Choroid plexus epithelial cell (primary cell): ENCODE measurements around the gene RSPO4.
A peak's percentile ranks its signal among the peaks of the same experiment; 100 is the strongest.

Experiments used
- DNase-seq: peaks from one replicate; pipeline ENCODE4 v3.0.0-alpha.2; 2010; ENCODE audit warnings: low read depth
- H3K4me3 ChIP-seq: 2 replicates; pipeline ENCODE4 v1.5.1; 2011; ENCODE audit warnings: low read depth, mild to moderate bottlenecking, control low read depth, low read length, moderate library complexity
- TF ChIP-seq, protein P1 (sequence below): conservative IDR thresholded peaks from 2 replicates; pipeline ENCODE4 v1.5.1; 2011; ENCODE audit warnings: low read depth, mild to moderate bottlenecking, control low read depth, inconsistent platforms, low read length, moderate library complexity

The RSPO4 gene

DNA sequence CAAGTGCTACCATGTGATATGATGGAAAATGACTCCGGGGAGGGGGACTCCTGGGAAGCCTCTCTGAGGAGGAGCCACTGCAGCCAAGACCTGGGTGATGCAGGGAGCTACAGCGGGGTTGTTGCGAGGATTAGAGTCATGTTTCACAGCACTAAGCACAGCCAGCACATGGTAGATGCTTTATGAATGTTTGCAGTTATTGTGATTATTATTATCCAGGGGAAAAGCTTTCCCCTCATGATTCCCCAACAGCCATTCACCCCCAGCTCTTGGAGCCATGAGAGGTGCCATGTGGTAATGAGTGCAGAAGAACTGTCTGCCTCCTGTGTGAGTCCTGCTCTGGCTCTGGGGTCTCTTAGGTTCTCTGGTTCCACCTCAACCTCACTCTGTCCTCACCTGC lies 39.9 kb downstream of the RSPO4 start:
- H3K4me3 ChIP-seq: no peak overlapping the region
- TF ChIP-seq, protein P1, sequence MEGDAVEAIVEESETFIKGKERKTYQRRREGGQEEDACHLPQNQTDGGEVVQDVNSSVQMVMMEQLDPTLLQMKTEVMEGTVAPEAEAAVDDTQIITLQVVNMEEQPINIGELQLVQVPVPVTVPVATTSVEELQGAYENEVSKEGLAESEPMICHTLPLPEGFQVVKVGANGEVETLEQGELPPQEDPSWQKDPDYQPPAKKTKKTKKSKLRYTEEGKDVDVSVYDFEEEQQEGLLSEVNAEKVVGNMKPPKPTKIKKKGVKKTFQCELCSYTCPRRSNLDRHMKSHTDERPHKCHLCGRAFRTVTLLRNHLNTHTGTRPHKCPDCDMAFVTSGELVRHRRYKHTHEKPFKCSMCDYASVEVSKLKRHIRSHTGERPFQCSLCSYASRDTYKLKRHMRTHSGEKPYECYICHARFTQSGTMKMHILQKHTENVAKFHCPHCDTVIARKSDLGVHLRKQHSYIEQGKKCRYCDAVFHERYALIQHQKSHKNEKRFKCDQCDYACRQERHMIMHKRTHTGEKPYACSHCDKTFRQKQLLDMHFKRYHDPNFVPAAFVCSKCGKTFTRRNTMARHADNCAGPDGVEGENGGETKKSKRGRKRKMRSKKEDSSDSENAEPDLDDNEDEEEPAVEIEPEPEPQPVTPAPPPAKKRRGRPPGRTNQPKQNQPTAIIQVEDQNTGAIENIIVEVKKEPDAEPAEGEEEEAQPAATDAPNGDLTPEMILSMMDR: no peak
- no peak for DNase-seq

DNA sequence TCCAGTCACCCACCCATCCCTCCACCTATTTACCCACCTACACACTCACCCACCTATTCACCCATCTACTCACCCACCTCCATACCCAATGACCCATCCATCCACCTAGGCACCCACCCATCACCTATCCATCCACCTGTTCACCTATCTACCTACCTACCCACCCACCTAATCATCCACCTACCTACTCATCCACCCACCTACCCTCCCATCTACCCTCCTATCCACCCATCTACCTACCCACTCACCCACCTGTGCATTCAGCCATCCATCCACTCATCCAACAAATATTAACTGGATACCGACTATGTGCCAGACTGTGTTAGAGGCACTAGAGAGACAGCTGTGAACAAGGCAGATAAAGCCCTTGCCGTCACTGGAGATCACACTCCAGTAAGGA lies 40.3 kb downstream of the RSPO4 start:
- no peak overlapping the region for H3K4me3 ChIP-seq
- TF ChIP-seq, protein P1: no peak

DNA sequence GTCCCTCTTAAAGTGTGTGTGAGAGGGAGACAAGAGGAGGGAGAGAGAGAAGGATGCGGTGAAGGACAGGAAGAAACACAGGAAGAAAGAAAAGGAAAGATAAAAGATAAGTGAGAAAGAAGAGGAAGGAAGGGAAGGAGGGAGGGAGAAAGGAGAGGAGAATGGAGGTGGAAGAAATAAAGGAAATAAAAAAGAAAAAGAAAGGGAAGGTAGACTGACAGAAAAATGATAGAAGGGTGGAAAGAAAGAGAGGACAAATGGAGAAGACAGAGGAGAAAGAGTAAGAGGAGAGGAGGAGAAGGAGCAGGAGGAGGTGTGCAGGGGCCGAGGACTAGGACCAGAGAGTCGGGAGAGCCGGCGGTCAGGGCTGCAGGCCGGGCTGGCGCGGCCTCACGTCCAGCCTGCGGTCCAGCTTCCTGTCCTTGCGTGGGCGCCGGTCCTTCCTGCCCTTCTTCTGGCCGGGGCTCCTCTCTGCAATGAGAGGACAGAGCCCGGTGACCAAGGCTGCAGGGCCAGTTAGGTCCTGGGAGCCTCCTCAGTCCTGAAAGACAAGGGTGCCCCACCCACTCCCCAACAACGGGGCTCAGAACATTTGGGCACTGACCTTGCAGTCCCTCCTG lies 42.0 kb downstream of the RSPO4 start:
- TF ChIP-seq, protein P1: no peak
- no peak for DNase-seq
- H3K4me3 ChIP-seq: no peak overlapping the region

More for the DNA sequence above, 40.3 kb downstream of the RSPO4 start:
- no peak for DNase-seq

DNA sequence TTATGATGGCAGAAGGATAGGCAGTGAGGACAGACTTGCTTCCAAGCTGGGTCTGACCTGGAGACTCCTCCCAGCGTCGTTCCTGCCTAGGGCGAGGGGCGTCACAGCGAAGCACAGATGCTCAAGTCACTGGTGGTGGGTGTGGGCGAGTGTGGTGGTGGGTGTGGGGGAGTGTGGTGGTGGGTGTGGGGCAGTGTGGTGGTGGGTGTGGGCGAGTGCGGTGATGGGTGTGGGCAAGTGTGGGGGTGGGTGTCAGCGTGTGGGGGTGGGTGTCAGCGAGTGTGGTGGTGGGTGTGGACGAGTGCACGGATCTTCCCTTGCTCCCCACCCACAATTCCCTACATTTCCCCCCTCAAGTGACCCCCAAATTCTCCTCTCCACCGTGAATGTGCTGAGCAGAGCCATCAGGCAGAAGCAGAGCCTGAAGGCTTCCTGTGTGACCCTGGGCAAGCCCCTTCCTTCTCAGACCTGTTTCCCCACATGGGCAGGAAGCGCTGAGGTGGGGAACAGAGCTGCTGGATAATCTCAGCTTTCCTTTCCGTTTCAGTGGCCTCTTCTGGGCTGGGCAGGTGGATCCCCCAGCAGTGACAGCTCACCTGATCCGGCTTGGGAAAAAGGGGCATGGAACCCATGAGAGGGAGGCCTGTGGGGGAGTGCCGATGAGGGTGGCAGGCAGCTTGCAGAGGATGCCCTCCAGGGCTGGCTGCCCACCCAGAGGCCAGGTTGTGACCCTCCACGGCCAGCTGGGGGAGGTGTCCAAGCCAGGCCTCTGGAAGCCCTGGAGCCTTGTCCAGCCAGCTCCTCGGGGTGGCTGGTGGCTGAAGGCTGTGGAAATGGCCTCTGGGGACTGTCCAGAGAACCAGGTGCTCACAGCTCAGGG lies 42.9 kb downstream of the RSPO4 start:
- TF ChIP-seq, protein P1: no peak
- DNase-seq: no peak
- H3K4me3 ChIP-seq: no peak overlapping the region

DNA sequence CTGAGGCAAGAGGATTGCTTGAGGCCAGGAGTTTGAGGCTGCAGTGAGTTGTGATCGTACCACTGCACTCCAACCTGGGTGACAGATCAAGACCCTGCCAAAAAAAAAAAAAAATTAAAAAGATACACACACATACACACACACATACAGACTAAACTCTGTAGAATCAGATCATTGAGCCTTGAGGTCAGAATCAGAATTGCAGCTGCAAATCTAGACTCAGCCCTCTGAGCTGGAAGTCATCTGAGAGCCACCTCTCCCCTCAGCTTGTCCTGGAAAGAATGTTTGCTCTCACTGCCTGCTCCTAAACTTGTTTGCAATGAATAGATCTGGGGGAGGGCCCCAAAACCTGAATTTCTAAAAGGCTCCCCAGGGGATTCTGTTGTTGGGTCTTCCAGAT lies 44.6 kb downstream of the RSPO4 start:
- TF ChIP-seq, protein P1: no peak
- peak; percentile 18 for DNase-seq
- H3K4me3 ChIP-seq: no peak overlapping the region

DNA sequence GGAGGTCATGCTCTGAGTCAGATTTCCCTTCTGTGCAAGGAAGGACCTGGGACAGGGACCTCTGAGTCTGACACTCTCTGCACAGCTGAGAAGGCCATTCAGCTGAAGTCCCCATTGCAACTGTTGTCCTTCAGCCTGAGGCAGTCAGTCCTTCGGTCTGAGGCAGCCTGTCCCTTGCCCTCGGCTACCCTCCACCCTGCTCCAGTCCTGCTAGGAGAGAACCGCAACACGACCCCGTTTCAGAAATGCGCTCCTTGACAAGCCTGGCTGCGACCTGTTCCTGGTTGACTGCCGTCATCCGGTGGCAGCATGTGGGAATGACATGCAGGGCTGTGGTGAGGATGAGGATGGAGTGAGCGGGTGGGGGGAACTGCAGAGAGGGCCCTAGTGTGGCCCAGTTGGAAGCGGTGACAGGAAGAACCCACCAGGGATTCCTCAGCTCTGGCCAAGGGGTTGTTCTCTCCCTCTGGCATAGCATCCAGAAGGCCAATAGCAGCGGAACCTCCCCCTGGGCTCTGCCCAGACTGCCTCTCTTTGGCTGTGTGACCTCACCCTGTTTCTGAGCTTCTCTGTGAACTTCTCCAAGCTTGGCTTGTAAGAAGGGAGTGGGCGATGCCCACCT lies 45.7 kb downstream of the RSPO4 start:
- DNase-seq: peak; percentile 71
- H3K4me3 ChIP-seq: no peak overlapping the region
- TF ChIP-seq, protein P1: peak; percentile 100
